Measurements from ENCODE around the gene YARS1. TPM values are rescaled to one million over a fixed set of nuclear protein-coding genes. Genes with fewer than 3 reads are reported as not detected.
"Not testable (repeated sequence)": the region's sequence is repeated elsewhere in the genome, so short reads cannot be mapped to it uniquely, and the experiment has no call there.

YARS1 gene
- total RNA-seq, 1 donor, result 137 TPM

GRCh38 chr1:32791881-32792280, 25.3 kb downstream of the YARS1 start:
- TF ChIP-seq CTCF (IDR thresholded peaks at IDR 0.05; ENCODE audit: insufficient read depth, low read depth, low read length), result no peak
- DNase-seq (ENCODE audit: low read depth), result no peak
- no peak overlapping the region for H3K4me3 ChIP-seq (ENCODE audit: low read depth, low read length)

DNA sequence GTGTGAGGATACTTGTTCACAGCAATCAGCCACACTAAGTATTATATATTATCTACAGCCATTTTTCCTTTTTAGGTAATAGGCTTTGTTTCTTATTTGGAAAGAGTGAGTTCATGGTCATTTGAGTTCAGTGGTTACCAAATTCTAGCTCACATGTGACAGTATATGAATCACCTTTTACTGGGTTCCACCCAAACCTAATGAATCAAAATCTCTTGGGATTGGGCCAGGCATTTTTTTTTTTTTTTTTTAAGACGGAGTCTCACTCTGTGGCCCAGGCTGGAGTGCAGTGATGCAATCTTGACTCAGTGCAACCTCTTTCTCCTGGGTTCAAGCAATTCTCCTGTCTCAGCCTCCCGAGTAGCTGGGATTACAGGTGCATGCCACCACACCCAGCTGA, 27.8 kb downstream of the YARS1 start:
- peak; percentile 81 for DNase-seq (ENCODE audit: low read depth)
- not testable (repeated sequence) for H3K4me3 ChIP-seq (ENCODE audit: low read depth, low read length)

DNA sequence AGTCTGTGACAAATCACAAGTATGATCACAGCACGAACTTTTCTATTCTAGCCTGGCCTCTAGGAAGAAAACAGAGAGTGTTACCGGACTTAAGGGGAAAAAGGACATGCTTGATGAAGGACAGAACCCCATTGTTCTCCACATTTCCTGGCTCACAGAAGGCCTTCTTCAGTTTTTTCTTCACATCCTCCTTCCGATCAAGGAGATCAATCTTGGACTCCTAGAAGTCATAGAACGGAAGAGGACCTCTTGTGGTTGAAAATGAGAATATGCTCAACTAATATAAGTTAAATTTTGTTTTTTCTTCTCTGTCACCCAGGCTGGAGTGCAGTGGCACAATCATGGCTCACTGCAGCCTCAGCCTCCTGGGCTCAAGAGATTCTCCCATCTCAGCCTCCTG, 30.3 kb downstream of the YARS1 start:
- no peak overlapping the region for H3K4me3 ChIP-seq (ENCODE audit: low read depth, low read length)
- DNase-seq (ENCODE audit: low read depth), result no peak
- TF ChIP-seq CTCF (IDR thresholded peaks at IDR 0.05; ENCODE audit: insufficient read depth, low read depth, low read length), result peak; percentile 15

DNA sequence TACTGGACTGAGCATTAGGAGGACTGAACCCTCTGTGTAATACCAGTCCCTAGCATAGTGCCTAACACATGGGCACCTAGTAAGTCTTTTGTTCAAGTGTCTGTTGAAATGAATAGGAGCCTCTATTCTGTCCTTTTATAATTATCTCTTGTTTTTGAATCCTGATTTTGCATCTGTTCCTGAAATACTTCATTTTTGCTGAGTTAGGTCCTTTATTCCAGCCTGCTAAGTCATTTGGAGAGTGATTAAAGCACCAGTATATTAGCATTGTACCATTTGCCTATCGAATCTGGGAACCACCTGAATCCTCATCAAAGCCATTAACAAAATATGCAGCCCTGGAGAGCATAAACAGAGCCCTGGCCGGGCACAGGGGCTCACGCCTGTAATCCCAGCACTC, 32.3 kb downstream of the YARS1 start:
- no peak for TF ChIP-seq CTCF (IDR thresholded peaks at IDR 0.05; ENCODE audit: insufficient read depth, low read depth, low read length)
- H3K4me3 ChIP-seq (ENCODE audit: low read depth, low read length), result no peak overlapping the region
- no peak for DNase-seq (ENCODE audit: low read depth)

DNA sequence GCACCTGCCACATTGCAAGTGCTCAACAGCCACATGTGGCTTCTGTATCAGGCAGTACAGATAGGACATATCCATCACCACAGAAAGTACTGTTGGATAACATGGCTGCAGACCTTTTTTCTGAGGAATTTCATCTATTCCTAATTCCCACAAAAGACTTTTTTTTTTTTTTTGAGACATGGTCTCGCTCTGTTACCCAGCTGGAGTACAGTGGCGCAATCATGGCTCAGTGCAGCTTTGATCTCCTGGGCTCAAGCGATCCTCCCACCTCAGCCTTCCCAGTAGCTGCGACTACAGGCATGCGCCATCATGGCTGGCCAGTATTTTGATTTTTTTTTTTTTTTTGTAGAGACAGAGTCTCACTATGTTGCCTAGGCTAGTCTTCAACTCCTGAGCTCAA, 33.3 kb downstream of the YARS1 start:
- TF ChIP-seq CTCF (IDR thresholded peaks at IDR 0.05; ENCODE audit: insufficient read depth, low read depth, low read length), result no peak
- H3K4me3 ChIP-seq (ENCODE audit: low read depth, low read length), result no peak overlapping the region
- DNase-seq (ENCODE audit: low read depth), result no peak

DNA sequence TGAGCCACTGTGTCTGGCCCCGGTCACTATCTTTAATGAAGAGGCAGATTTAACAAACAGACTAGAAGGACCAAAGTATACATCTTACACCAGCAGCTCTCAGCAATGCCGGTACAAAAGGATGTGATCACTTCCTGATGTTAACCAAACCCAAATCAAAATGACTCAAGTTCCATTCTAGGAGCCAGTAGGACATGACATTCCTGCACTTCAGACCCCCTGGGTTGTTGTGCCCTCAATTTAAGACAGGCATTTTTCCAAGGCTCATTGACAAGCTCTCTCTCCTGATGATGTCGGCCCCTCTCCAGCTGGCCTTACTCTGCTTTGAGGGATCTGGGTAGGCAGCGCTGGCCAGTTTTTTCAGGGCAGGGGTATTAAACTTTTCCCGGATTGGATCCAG, 35.1 kb downstream of the YARS1 start:
- no peak overlapping the region for H3K4me3 ChIP-seq (ENCODE audit: low read depth, low read length)
- TF ChIP-seq CTCF (IDR thresholded peaks at IDR 0.05; ENCODE audit: insufficient read depth, low read depth, low read length), result no peak
- DNase-seq (ENCODE audit: low read depth), result no peak

GRCh38 chr1:32780628-32781234, 36.4 kb downstream of the YARS1 start:
- H3K4me3 ChIP-seq (ENCODE audit: low read depth, low read length), result no peak overlapping the region
- TF ChIP-seq CTCF (IDR thresholded peaks at IDR 0.05; ENCODE audit: insufficient read depth, low read depth, low read length), result no peak
- DNase-seq (ENCODE audit: low read depth), result no peak
